Left cardiac atrium (tissue), 4 donors: ENCODE measurements around the gene SCN1A. TPM values are rescaled to one million over a fixed set of nuclear protein-coding genes. Genes with fewer than 3 reads are reported as not detected.
A peak's percentile ranks its signal among the peaks of the same experiment; 100 is the strongest.
"Not testable (repeated sequence)": the region's sequence is repeated elsewhere in the genome, so short reads cannot be mapped to it uniquely, and the experiment has no call there.

Experiments
- ATAC-seq, 2 donors: fragments of 200-7000 bp; cut with Tn5 transposase; one replicate each; pipeline ENCODE4 v1.9.1; 2020; ENCODE audit warnings: mild to moderate bottlenecking in 2 of 2, moderate library complexity in 2 of 2
- DNase-seq: peaks from one replicate; pipeline ENCODE4 v3.0.0-alpha.2; 2020
- intact Hi-C, 2 donors: fragments of 100-400 bp; cut with DNase I; formaldehyde crosslinking; loops; one replicate each; pipeline versions ENCODE4 v1.14.1 to v1.15.1; 2022 to 2023
- long read RNA-seq: library from polyadenylated mRNA; unstranded; transcript quantifications from one replicate; pipeline ENCODE4 v2.0.0, GENCODE V29; 2021
- total RNA-seq, 2 donors: library from RNA; stranded (reverse); fragmentation: NEBNext Ultra II Directional; extraction: Animal tissue kit (Norgen Biotek cat#: 25700); gene quantifications; one replicate each; pipeline ENCODE4 v1.2.1, GENCODE V29; 2021
- donor health status: DM: no; HTN: yes; CAD: no.
- donor health status: DM: no; HTN: yes; CAD: no; lungs with severe emphysema.
- donor health status: DM: yes; HTN: yes; CAD: no.
- donor health status: Dilated cardiomyopathy.

SCN1A gene
- total RNA-seq: under 1 TPM; 0.24 to 0.32 TPM
- long read RNA-seq: 0 reads

DNA sequence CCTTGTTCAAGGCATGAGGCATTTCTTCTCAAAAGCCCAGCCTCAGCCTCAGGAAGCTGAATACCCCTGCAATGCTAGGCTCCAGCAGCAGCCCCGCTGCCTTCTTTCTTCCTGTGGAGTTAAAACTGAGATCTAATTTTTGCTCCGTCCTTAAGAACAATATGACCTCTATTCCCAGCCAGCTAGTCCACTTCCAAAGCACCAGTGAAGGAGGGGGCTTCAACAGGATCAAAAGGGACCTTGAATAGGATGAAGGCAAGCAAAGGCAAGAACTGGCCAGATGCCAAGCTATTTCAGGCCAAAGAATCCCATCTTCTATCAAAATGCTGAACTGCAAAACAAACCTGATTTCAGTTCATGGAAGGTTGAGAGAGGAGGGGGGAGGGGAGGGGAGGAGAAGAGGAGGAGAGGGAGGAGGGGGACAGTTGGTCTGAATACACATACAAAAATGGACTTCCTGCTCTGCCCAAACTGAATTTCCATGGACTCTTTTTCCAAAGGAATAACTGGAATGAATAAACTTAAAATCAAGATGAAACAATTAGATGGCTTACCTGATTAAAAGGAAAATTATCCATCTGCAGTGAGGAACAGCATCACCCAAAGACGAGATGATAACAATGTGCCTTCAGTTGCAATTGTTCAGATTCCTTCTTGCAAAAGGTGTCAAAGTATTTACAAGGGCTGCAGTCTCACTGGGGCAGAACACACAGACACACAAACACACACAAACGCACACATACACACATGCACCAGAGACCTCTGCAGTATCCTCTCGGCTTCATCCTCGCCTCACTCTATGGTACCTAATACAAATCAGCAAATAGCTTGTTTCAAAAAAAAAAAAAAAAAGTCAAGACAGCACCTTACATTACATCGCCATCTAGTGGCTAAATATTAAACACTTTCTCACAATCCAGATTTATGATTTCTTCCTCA lies at the start of gene SCN1A:
SCN1A (minus strand) TSS at position 804 of the 939 bp plus-strand sequence. CDS start 54,399 bp downstream, outside the sequence.
- no peak for DNase-seq
- intact Hi-C loops: loop anchor here (1.0 to 10.0 kb wide), 3 partner anchors 70 to 173 kb away; partner anchors contain the start of gene TTC21B (in 1 of the 2)

DNA sequence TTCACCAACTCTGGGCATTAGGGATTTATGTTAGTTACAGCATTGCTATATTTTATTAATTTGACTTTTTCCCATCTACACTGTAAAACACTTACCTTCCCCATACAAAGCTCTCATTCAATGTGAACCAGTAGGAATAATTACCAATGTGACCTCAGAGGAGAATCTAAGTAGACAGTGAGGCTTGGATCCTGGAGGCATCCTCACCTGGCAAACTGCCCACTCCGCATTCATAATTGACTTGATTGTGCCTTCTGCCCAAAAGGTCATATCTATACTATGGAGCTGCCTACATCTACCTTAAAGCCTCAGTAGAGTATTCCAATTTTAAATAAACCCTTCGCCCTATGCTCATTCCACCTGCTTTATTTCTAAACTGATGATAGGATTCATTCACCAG lies 45.4 kb upstream of the SCN1A start:
- ATAC-seq (no peak), DNase-seq (no peak)
- intact Hi-C loops: no loop called here

More for the DNA sequence above, at the start of gene SCN1A:
- ATAC-seq: peak; percentile 23 to 26

DNA sequence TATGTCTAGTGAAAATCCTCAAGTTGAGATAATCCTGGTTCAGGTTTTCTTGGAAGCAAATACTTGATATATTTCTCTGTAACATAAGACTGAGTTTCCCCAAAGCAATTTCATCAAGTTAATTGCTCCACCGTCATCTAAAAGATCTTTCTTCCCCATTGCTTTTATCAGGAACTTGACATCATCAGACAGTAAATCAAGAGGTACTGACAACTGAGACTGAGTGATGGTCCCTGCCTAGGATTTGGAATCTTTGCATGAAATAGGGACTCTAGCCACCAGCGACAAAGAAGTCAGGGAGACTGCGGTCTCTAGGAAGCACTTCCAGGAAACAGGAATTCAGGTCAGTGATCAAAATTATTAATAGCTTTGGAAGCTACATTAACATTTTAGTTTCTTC lies 43.4 kb upstream of the SCN1A start:
- no peak for DNase-seq
- intact Hi-C loops: no loop called here
- ATAC-seq: no peak

DNA sequence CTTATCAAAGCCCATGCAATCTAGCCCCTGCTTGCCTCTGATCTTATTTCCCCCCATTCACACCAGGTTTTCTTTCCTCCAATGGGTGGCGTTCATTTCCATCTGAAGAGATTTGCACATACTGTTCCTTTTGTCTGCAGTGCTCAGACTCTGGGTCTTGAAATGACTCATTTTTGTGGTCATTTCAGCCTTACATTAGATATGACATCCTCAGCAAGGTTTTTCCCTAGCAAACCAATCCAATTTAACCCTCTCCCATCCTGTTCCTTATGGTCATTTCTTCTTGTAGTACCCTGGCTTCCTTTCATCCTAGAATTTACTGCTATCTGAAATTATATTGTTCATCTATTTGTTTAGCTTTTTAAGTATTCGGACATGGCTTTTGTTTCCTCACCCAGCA lies 42.5 kb upstream of the SCN1A start:
- ATAC-seq: no peak

DNA sequence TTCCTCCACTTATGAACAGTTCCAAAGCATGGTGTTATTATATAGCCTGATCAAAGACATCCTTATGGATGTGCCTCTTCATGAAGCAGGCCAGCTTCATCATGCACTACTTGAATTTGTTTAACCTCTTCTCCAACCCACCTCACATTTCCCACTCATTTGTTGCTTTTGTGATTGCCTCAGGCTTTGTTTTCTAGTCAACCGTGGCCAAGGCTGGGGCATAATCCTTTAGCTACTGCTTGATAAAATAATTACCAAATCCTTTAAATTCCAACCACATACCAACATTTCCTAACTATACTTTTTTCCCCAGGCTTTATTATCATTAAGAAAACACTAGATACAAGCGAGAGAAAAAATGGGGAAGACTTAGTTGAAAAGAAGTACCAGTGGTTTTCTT lies 39.6 kb upstream of the SCN1A start:
- intact Hi-C loops: no loop called here
- DNase-seq: no peak
- no peak for ATAC-seq

More for the DNA sequence above, 42.5 kb upstream of the SCN1A start:
- intact Hi-C loops: no loop called here
- no peak for DNase-seq

DNA sequence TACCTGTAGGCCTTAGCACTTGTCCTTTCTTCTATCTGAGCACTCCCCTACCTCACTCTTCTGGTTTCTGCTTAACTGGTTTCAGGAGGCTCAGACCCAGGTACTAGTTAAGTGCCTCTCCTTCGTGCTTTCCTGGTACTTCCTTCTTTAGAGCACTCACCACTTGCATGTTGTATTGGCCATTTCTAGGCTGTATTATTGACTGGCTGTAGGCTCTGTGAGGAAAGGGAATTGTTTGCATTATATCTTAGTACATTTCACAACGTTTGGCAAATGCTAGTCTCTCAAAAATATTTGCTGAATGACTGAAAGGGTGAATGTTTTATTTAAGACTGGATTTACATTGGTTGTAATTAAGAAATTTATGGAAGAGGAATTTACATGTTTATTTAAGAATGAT lies 36.0 kb upstream of the SCN1A start:
- intact Hi-C loops: no loop called here
- ATAC-seq (no peak), DNase-seq (no peak)

DNA sequence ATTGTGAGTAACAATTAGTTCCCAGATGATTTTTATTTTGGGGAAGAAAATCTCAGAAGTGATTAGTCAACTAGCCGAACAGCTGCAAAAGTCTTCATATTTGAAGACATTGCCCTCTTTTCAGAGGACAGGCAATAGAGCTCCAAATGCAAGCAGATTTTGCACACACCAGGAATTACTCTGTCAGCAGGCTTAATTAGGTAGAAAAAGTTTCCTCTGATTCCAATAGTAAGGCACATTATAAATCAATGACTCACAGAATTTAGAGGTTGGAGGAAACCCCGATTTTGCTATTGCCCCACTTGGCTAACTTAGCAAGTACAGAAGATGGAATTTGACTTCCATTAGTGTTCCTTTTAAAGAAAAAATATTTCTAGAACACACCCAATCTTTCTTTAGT lies 30.7 kb upstream of the SCN1A start:
- DNase-seq: no peak
- intact Hi-C loops: no loop called here
- no peak for ATAC-seq

DNA sequence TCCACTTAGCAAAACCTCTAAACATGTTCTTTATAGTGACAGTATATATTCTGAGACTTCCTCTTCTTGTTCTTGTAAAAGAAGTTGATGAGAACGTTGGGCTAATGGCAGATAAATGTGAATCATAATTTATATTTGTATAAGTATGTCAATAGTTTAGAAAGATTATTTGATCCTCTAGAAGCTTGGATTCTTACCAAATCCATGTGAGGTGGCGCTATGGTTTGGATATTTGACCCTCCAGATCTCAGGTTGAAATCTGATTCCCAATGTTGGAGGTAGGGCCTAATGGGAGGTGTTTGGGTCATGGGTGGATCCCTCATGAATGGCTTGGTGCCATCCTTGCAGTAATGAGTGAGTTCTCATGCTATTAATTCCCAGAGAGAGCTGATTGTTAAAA lies 29.8 kb upstream of the SCN1A start:
- ATAC-seq (no peak), DNase-seq (no peak)
- intact Hi-C loops: no loop called here

DNA sequence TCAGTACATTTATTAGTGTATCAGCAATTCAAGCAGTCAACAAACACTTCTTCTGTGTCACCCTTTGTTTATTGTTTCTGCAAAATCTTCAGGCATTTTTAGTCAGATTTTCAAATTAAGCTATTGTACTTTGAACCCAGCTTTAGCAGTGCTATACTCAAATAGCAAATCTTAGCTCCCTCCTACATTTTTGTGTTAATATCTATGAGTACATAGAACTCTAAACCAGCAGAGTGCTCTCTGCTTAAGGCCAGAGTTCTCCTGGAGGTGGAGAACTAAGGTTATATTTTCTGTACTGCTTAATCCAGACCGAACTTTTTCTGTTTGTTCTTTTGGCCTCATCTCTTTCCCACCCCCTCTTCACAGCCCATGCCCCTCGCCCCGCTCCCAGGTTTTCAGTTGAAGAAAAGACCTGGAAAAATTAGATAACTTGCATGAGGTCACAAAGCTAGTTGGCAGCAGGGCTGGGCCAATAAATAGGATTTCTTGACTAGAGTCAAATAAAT lies 29.2 kb upstream of the SCN1A start:
- intact Hi-C loops: no loop called here
- ATAC-seq (no peak), DNase-seq (no peak)

DNA sequence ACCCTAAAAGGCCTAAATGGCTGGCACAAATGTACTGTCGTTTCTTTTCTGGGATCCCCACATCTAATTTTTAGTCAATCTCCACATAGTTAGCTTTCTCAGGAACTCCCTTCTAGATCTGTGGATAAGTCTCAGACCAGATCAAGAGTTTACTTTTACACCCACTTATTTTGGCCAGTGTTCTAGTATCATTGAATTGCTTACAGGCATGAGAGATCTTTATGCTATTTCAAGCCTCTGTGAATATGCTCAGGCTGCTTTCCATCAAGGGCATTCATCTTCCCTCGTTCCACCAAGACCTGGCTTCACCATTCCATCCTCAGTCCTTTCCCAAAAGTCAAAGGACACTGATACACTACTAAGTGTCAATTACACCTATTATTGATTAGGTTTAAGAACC lies 27.8 kb upstream of the SCN1A start:
- ATAC-seq (no peak), DNase-seq (no peak)
- intact Hi-C loops: no loop called here

DNA sequence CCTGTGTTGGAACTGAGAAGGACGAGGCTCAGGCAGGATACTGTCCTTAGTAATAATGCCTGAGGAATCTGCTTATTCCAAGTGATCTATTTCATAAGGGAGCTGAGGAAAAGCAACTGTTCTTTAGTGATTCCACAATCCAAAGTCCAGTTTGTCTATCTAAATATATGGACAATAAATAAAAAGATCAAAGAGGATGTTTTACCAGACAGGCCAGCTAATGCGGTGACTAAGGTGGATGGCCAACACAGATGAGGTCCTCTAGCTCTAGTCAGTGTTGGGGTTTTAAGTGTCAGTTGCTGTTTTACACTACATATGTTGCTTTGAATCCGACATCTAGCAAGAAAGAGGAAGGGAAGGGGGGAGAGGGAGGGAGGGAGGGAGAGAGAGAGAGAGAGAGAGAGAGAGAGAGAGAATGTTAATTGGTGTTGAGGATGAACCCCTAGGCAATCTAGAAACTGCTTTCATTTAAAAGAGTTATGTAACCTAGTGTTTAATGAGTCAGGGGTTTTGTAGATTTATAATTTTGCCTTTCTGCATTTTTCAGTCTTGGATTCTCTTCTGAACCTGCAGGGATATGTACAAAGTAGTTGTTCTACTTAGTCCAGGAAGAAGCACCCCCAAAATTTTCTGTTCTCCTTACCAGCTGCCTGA lies 27.0 kb upstream of the SCN1A start:
- ATAC-seq: no peak
- no peak for DNase-seq
- intact Hi-C loops: no loop called here

DNA sequence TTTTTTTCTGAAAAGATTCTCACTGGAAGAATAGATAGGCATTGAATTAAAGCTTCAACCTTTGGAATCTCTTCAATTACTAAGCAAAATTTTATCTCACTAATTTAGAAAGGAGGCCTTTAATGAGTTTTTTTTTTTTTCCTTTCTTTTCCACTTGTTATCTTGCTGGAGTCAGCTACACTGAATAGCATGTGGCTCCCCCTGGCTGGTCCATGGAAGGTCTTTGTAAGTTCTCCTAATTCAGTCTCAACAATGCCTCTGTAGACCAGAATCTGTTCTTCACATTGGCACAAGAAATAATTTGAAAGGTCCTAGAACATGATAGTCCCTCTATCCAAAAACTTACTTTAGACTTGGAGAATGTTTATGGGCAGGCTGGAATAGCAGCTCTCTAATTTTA lies 24.2 kb upstream of the SCN1A start:
- no peak for DNase-seq
- no peak for ATAC-seq
- intact Hi-C loops: no loop called here

DNA sequence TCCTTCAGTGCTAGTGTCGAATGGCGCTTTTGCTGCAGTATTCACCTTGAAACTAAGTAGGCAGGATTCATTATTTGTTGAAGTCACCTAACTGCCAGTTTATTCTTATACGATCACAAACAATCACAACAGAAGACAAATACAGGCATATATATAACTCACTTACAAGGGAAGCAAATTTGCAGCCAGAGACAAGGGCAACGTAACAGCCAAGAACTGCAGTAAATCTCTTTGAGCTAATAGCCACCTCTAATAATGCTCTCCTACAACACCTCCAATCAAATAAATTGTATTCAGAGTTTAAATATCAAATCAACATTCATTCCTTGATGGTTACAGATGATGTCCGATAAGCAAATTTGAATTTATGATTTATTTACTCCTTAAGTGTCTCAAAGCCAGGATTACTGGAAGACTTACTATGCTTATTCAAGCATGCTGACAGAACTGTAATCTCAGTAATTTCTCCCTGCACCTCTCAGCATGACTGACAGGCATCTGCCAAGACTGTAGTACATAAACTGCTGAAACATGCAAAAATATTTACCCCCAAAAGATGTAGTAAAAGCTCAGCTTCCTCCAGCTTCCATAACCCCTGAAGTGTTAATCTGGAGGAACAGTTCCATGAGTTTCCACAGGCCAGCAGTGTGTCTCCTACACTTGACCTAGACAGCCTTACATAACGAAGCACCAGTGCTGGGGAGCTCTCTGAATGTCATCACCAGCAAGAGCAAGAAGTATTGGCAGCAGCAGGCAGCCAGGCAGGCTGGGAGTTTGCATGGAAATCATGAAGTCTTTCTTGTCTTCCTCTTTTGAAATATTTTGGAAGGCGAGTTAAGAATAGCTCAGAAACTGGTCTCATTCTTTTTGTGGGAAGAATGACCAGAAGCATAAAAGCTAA lies 20.9 kb upstream of the SCN1A start:
- DNase-seq: no peak
- intact Hi-C loops: no loop called here
- peak; percentile 33 to 95 for ATAC-seq

DNA sequence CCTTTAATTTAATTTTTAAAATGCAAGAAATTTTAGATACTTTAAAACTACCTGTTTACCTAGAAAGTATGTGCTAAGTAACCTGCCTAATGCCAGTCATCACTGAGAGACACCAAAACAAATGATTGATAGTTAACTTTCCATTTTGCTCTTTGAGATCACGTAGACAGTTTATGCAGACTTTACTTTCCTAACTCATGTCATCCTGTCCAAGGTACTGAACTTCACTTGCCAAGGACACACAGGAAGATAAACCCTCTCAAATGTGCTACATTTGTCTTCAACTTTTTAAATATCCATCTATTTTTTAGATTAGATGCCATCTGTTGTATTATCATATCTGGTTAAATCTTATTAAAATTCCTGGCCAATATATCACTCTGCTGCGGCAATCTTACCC lies 20.1 kb upstream of the SCN1A start:
- no peak for ATAC-seq
- DNase-seq: no peak
- intact Hi-C loops: no loop called here

DNA sequence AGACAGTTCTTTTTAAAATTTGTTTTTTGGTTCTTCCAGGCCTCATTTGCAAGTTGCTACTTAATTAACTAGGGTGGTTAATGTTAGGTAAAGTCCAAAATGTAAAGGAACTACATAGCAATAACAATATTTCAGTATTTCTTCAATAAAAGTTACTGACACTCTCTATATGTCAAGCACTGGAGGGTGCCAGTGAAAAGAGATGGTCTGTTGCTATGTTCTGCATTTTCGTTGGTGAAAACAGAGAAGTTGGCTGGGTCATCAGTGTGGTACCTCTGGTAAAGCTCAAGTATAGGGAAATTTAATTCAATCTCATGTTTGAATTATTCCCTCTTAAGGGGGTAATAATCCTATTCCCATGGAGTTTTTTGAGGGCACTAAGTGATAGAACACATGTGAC lies 16.3 kb upstream of the SCN1A start:
- ATAC-seq (no peak), DNase-seq (no peak)
- intact Hi-C loops: no loop called here

DNA sequence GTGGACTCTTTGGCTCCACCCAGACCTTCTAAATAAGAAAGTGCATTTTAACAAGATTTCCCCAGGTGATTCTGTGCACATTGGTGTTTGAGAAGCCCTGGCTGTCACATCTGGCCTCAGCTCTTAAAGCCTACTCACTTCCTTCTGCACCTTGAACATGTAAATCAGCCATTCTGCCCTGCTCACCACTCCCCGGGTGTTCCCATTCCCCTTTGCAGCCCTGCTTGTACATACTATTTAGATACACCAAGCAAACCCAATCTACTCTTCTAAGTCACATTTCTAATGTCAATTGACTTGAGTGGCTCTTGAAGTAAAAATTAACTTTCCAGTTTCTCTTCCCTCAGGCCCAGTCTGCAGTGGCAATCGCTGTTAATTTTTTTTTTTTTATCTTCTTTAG lies 13.1 kb upstream of the SCN1A start:
- no peak for DNase-seq
- no peak for ATAC-seq
- intact Hi-C loops: no loop called here

DNA sequence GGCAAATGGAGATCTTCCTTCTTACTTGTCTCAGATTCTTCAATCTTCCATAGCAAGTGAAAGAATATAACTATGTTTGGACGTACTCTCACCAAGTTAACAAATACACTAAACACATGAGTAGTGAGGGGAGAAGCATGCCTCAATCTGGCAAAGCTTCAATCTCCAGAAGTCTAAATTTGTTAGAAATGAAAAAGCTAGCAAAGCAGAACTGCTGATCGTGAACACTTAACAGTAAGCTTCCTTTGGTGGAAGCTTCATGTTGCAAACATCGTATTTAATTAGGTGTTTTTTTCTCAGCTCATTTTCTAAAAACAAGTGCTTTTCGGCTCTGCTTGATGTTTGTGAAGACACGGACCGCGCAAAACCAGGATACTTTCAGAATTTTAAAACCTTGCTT lies 12.7 kb upstream of the SCN1A start:
- no peak for ATAC-seq
- no peak for DNase-seq
- intact Hi-C loops: no loop called here

DNA sequence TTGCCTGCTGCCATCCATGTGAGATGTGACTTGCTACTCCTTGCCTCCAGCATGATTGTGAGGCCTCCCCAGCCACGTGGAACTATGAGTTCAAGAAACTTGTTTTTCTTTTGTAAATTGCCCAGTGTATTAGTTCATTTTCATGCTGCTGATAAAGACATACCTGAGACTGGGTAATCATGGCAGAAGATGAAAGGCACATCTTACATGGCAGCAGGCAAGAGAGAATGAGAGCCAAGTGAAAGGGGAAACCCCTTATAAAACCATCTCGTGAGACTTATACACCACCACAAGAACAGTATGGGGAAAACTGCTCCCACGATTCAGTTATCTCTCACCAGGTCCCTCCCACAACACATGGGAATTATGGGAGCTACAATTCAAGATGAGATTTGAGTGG lies 11.7 kb upstream of the SCN1A start:
- ATAC-seq, DNase-seq, intact Hi-C loops: not testable (repeated sequence)

DNA sequence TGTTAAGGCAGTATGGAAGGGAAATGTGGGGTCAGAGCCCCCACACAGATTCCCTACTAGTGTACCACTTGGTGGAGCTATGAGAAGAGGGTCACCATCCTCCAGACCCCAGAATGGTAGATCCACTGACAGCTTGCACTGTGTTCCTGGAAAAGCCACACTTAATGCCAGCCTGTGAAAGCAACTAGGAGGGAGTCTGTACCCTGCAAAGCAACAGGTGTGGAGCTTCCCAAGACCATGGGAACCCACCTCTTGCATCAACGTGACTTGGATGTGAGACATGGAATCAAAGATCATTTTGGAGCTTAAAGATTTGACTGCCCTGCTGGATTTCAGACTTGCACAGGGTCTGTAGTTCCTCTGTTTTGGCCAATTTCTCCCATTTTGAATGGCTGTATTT lies 10.8 kb upstream of the SCN1A start:
- no peak for ATAC-seq

More for the DNA sequence above, 10.8 kb upstream of the SCN1A start:
- DNase-seq: no peak
- intact Hi-C loops: no loop called here
